ENCODE results near the gene CARD11.

The CARD11 gene

DNA sequence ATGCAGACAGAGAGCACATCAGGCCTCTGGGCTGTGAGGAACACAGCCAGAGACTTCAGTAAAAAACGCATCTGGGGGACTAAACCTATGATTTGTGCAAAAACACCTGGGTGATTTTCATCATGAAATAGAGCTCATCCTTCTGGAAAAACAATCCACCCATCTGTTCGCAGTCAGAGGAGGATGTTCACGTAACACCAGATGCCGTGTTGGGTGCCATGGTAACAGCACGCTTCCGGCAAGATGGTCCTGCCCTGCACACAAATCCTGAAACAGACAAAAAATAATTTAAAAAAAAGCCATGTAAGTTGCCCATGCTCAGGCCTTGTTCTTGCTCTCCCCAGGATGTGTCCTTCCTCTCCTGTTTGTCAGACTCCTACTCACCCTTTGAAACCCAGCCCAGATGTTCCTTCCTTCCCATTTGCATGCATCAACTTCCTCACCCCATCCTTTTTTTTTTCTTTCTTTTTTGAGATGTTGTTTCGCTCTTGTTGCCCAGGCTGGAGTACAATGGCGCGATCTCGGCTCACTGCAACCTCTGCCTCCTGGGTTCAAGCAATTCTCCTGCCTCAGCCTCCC lies 171.3 kb downstream of the CARD11 start:
- Histone ChIP-seq H3K27ac (no peak overlapping the region), H3K4me3 (ENCODE audit: low read depth, low read length) (no peak overlapping the region), H3K27me3 (replicated peaks) (no peaks in the 10 kb centered on the region), H3K36me3 (replicated peaks) (no peaks in the 10 kb centered on the region)
- TF ChIP-seq, protein P1, sequence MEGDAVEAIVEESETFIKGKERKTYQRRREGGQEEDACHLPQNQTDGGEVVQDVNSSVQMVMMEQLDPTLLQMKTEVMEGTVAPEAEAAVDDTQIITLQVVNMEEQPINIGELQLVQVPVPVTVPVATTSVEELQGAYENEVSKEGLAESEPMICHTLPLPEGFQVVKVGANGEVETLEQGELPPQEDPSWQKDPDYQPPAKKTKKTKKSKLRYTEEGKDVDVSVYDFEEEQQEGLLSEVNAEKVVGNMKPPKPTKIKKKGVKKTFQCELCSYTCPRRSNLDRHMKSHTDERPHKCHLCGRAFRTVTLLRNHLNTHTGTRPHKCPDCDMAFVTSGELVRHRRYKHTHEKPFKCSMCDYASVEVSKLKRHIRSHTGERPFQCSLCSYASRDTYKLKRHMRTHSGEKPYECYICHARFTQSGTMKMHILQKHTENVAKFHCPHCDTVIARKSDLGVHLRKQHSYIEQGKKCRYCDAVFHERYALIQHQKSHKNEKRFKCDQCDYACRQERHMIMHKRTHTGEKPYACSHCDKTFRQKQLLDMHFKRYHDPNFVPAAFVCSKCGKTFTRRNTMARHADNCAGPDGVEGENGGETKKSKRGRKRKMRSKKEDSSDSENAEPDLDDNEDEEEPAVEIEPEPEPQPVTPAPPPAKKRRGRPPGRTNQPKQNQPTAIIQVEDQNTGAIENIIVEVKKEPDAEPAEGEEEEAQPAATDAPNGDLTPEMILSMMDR (IDR thresholded peaks at IDR 0.05; ENCODE audit: low read depth, low read length, missing control alignments) = no peak
- DNase-seq = no peak
- in situ Hi-C loops (cut with HindIII; ENCODE audit: low pct_ligation_motif_present, low sequenced_read_pairs) = no loop called here

GRCh38 chr7:2870471-2870931 lies 173.2 kb downstream of the CARD11 start:
- no peaks in the 10 kb centered on the region for H3K27me3 ChIP-seq (replicated peaks)
- H3K27ac ChIP-seq = no peak overlapping the region
- in situ Hi-C loops (cut with HindIII; ENCODE audit: low pct_ligation_motif_present, low sequenced_read_pairs) = no loop called here
- TF ChIP-seq, protein P1 (IDR thresholded peaks at IDR 0.05; ENCODE audit: low read depth, low read length, missing control alignments) = no peak
- H3K4me3 ChIP-seq (ENCODE audit: low read depth, low read length) = no peak overlapping the region
- peak; percentile 68 for DNase-seq
- H3K36me3 ChIP-seq (replicated peaks) = no peaks in the 10 kb centered on the region

DNA sequence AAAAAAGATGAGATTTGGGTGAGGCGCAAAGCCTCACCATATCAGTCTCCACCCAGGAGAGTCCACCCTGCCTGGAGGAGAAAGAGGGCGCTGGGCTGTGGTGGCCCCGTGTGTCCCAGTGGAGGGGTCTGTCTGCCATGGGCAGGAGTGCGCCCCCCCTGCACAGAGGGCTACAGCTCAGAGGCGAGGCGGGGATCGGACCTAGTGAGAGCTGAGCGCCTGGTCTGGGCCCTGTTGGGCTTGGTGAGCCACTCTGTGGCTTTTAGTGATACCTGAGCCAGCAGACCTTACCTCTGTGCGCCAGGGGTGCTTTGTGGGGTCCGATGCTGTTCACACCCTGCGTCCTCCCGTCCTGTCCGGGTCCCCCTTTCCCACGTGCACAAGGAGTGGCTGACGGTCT lies 173.7 kb downstream of the CARD11 start:
- TF ChIP-seq, protein P1 (IDR thresholded peaks at IDR 0.05; ENCODE audit: low read depth, low read length, missing control alignments) = no peak
- Histone ChIP-seq H3K4me3 (ENCODE audit: low read depth, low read length) (no peak overlapping the region), H3K36me3 (replicated peaks) (no peaks in the 10 kb centered on the region), H3K27me3 (replicated peaks) (no peaks in the 10 kb centered on the region), H3K27ac (no peak overlapping the region)
- in situ Hi-C loops (cut with HindIII; ENCODE audit: low pct_ligation_motif_present, low sequenced_read_pairs) = no loop called here
- no peak for DNase-seq

DNA sequence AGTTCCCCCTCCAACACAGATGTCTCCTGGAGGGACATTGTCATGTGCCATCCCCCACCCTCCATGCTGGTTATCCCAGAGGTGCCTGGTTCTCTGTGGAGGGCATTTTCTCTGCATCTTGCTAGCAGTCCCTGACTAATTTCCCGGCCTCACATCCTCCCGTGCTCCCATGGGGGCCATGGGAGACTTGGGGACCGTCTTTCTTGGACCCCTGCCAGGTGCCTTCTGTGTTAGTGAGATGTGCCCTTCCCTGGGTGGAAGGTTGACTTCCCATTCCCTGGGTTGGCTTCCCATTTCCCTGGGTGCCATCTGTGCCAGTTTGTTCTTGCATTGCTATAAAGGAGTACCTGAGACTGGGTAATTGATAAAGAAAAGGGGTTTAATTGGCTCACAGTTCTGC lies 177.1 kb downstream of the CARD11 start:
- no peak for DNase-seq
- in situ Hi-C loops (cut with HindIII; ENCODE audit: low pct_ligation_motif_present, low sequenced_read_pairs) = no loop called here
- no peaks in the 10 kb centered on the region for H3K36me3 ChIP-seq (replicated peaks)
- H3K27me3 ChIP-seq (replicated peaks) = no peaks in the 10 kb centered on the region
- H3K4me3 ChIP-seq (ENCODE audit: low read depth, low read length) = no peak overlapping the region
- TF ChIP-seq, protein P1 (IDR thresholded peaks at IDR 0.05; ENCODE audit: low read depth, low read length, missing control alignments) = no peak
- no peak overlapping the region for H3K27ac ChIP-seq

DNA sequence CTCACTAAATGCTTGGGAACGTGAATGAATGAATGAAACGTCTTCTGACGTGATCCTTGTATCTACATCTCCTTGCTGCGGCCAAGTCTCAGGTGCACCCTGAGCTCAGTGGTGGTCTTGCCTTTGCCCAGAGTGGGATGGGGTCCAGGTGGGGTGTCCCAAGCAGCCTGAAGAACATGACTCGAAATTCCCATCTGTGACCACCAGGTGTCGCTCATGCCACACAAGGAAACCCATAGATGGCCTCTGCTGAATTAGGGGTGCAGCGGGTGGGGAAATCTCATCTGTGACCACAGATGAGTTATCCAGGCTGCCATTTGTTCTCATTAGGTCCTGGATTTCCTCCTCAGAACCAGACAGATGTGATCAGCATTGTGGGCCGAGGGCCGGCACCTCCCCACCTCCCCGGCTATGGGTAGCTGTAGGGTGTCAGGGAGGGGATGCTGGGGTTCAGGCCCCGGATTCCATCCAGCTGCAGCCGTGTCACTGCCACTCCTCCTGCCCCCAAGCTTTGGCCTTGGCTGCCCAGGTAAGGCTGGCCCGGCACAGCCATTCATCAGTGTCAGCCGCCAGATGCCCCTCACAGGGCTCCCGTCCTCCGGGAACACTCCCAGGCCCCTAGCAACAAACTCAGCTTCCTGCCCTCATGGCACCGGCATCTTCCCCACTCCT lies 178.5 kb downstream of the CARD11 start:
- no peak overlapping the region for H3K27ac ChIP-seq
- H3K36me3 ChIP-seq (replicated peaks) = no peaks in the 10 kb centered on the region
- DNase-seq = peak; percentile 60
- H3K4me3 ChIP-seq (ENCODE audit: low read depth, low read length) = no peak overlapping the region
- in situ Hi-C loops (cut with HindIII; ENCODE audit: low pct_ligation_motif_present, low sequenced_read_pairs) = no loop called here
- TF ChIP-seq, protein P1 (IDR thresholded peaks at IDR 0.05; ENCODE audit: low read depth, low read length, missing control alignments) = peak; percentile 91
- no peaks in the 10 kb centered on the region for H3K27me3 ChIP-seq (replicated peaks)

Data from brain microvascular endothelial cell (primary cell).